ENCODE data around the gene BTBD10.
A peak's percentile ranks its signal among the peaks of the same experiment; 100 is the strongest.

The BTBD10 gene

DNA sequence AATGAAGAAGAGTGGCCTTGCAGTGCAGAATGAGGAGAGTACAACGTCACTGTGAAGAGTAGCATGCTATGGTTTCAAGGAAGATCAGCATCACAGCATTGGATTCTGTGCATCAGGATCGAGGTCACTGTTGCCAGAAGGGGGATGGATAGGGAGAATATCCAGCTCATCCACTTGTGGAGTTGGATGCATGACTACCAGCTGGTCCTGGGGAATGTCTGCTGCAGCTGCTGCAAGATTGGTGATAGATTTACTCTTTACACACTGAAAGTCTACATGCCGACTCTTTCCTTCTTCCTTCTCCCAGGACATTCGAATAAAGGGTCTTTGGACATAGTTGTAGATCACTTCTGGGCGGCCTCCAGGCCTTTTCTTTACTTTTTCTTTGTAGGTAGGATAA is 74.3 kb downstream of the BTBD10 start:
- ATAC-seq (ENCODE audit: low read depth) (no peak), DNase-seq (ENCODE audit: low spot score) (no peak)
- TF ChIP-seq, protein P1, sequence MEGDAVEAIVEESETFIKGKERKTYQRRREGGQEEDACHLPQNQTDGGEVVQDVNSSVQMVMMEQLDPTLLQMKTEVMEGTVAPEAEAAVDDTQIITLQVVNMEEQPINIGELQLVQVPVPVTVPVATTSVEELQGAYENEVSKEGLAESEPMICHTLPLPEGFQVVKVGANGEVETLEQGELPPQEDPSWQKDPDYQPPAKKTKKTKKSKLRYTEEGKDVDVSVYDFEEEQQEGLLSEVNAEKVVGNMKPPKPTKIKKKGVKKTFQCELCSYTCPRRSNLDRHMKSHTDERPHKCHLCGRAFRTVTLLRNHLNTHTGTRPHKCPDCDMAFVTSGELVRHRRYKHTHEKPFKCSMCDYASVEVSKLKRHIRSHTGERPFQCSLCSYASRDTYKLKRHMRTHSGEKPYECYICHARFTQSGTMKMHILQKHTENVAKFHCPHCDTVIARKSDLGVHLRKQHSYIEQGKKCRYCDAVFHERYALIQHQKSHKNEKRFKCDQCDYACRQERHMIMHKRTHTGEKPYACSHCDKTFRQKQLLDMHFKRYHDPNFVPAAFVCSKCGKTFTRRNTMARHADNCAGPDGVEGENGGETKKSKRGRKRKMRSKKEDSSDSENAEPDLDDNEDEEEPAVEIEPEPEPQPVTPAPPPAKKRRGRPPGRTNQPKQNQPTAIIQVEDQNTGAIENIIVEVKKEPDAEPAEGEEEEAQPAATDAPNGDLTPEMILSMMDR (IDR thresholded peaks at IDR 0.05; ENCODE audit: poor library complexity, severe bottlenecking): no peak
- Histone ChIP-seq H3K4me3 (ENCODE audit: severe bottlenecking) (no peak overlapping the region), H3K9me3 (ENCODE audit: severe bottlenecking) (no peaks in the 10 kb centered on the region), H3K27me3 (ENCODE audit: insufficient read depth, poor library complexity, severe bottlenecking) (no peaks in the 10 kb centered on the region), H3K36me3 (ENCODE audit: low read depth) (peaks cover 55% of the 10 kb centered on the region), H3K4me1 (ENCODE audit: insufficient read depth, poor library complexity, severe bottlenecking) (peaks cover 2% of the 10 kb centered on the region), H3K27ac (ENCODE audit: poor library complexity, severe bottlenecking) (no peak overlapping the region)

DNA sequence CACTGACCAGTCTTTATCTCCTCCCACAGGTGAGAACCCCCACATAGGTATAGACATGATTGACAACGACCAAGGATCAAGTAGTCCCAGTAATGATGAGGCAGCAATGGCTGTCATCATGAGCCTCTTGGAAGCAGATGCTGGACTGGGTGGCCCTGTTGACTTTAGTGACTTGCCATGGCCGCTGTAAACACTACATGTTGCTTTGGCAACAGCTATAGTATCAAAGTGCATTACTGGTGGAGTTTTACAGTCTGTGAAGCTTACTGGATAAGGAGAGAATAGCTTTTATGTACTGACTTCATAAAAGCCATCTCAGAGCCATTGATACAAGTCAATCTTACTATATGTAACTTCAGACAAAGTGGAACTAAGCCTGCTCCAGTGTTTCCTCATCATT is 76.5 kb downstream of the BTBD10 start:
- Histone ChIP-seq H3K4me1 (ENCODE audit: insufficient read depth, poor library complexity, severe bottlenecking) (peaks cover 2% of the 10 kb centered on the region), H3K27ac (ENCODE audit: poor library complexity, severe bottlenecking) (no peak overlapping the region), H3K4me3 (ENCODE audit: severe bottlenecking) (no peak overlapping the region), H3K9me3 (ENCODE audit: severe bottlenecking) (no peaks in the 10 kb centered on the region), H3K36me3 (ENCODE audit: low read depth) (peaks cover 72% of the 10 kb centered on the region), H3K27me3 (ENCODE audit: insufficient read depth, poor library complexity, severe bottlenecking) (no peaks in the 10 kb centered on the region)
- TF ChIP-seq, protein P1 (IDR thresholded peaks at IDR 0.05; ENCODE audit: poor library complexity, severe bottlenecking): no peak
- ATAC-seq (ENCODE audit: low read depth) (no peak), DNase-seq (ENCODE audit: low spot score) (no peak)

DNA sequence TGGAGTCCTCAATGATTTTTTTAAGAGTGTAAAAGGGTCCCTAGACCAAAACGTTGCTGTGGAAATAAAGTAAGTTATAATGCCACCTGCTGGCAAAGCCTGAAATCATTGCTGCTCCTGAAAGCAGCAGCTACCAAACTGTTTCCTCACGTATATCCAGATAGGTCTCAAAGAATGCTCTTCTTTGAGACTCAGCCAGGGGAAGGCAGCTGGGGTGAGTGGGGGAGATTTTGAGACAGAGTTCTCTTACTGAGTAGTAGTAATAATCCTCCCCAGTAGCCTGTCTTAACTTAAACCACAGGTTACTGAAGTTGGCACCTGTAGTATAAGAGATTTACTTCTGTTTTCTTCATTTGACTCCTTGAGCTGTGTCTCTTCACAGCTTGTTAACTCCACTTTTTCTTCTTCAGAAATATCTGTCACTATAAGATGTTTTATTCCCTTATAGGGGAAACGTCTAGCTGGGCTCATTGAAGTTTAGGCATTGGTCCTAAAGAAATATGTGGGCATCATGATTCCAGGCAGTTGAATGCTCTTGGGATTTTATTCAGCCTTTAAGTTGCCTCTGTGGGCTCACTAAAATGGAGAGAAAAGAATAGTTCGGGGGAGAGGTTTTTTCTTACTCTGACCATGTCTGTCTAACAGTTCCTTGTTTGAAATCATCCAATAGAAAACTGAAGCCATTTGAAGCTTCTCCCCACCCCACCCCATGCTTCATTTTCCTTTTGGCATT is 77.9 kb downstream of the BTBD10 start:
- Histone ChIP-seq H3K4me3 (ENCODE audit: severe bottlenecking) (no peak overlapping the region), H3K36me3 (ENCODE audit: low read depth) (peaks cover 83% of the 10 kb centered on the region), H3K9me3 (ENCODE audit: severe bottlenecking) (no peaks in the 10 kb centered on the region), H3K4me1 (ENCODE audit: insufficient read depth, poor library complexity, severe bottlenecking) (peaks cover 2% of the 10 kb centered on the region), H3K27me3 (ENCODE audit: insufficient read depth, poor library complexity, severe bottlenecking) (no peaks in the 10 kb centered on the region), H3K27ac (ENCODE audit: poor library complexity, severe bottlenecking) (no peak overlapping the region)
- DNase-seq (ENCODE audit: low spot score) (no peak), ATAC-seq (ENCODE audit: low read depth) (peak; percentile 40; the same call in 1 of the 3 replicates)
- TF ChIP-seq, protein P1 (IDR thresholded peaks at IDR 0.05; ENCODE audit: poor library complexity, severe bottlenecking): peak; percentile 89

DNA sequence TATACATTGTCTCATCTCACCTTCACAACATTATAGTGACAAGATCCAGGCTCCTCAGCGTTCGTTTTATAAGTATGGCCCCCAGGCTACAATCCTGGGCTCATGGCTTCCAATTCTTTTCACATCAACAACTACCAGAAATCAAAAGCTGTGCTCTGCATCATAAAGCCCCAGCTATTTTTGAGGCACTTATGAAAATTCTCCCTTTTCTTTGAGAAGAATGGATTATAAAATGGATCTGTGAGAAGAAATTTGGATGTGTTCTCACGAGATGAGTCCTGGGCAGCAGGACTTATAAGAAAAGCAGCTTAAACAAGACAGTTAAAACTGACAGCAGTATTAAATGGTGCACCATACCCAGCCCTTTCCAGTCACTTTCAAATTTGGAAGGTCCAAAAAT is 80.3 kb downstream of the BTBD10 start:
- Histone ChIP-seq H3K9me3 (ENCODE audit: severe bottlenecking) (no peaks in the 10 kb centered on the region), H3K4me3 (ENCODE audit: severe bottlenecking) (no peak overlapping the region), H3K27ac (ENCODE audit: poor library complexity, severe bottlenecking) (no peak overlapping the region), H3K4me1 (ENCODE audit: insufficient read depth, poor library complexity, severe bottlenecking) (peaks cover 2% of the 10 kb centered on the region), H3K36me3 (ENCODE audit: low read depth) (peaks cover 89% of the 10 kb centered on the region), H3K27me3 (ENCODE audit: insufficient read depth, poor library complexity, severe bottlenecking) (no peaks in the 10 kb centered on the region)
- ATAC-seq (ENCODE audit: low read depth) (no peak), DNase-seq (ENCODE audit: low spot score) (no peak)
- TF ChIP-seq, protein P1 (IDR thresholded peaks at IDR 0.05; ENCODE audit: poor library complexity, severe bottlenecking): no peak

DNA sequence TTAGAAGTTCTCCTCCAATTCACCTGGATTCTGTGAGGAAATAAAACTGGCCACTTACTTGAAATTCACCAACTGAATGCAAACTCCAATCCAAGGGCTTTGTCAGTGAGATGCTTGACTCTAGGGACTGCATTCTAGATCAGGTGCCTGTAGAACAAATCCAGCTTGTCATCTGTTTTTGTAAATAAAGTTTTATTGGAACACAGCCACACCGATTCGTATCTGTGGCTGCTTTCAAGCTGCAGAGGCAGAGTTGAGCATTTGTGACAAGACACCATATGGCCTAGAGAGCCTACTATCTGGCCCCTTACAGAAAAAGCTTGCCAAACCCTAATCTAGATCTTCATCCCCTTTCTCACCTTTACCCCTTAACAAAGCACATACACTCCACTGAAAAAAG is 82.3 kb downstream of the BTBD10 start:
- TF ChIP-seq, protein P1 (IDR thresholded peaks at IDR 0.05; ENCODE audit: poor library complexity, severe bottlenecking): no peak
- ATAC-seq (ENCODE audit: low read depth) (no peak), DNase-seq (ENCODE audit: low spot score) (no peak)
- Histone ChIP-seq H3K9me3 (ENCODE audit: severe bottlenecking) (no peaks in the 10 kb centered on the region), H3K36me3 (ENCODE audit: low read depth) (peaks cover 76% of the 10 kb centered on the region), H3K4me1 (ENCODE audit: insufficient read depth, poor library complexity, severe bottlenecking) (peaks cover 2% of the 10 kb centered on the region), H3K27me3 (ENCODE audit: insufficient read depth, poor library complexity, severe bottlenecking) (no peaks in the 10 kb centered on the region), H3K27ac (ENCODE audit: poor library complexity, severe bottlenecking) (no peak overlapping the region), H3K4me3 (ENCODE audit: severe bottlenecking) (no peak overlapping the region)
